ENCODE data around the gene NRXN3. TPM values are rescaled to one million over a fixed set of nuclear protein-coding genes. Genes with fewer than 3 reads are reported as not detected.

The NRXN3 gene
- total RNA-seq, 1 experiment from 2014 or later: 1.1 TPM

- Histone ChIP-seq H3K27ac (ENCODE audit: low read length) (no peak overlapping the region), H3F3A (ENCODE audit: low read length, unreplicated experiment) (no peaks in the 10 kb centered on the region), H3K9me3 (ENCODE audit: low read length) (no peaks in the 10 kb centered on the region; the same call in 1 of the 2 replicates), H3K4me2 (ENCODE audit: low read length) (no peak overlapping the region), H2AFZ (ENCODE audit: low read length) (no peak overlapping the region), H3K4me3 (ENCODE audit: low read length) (no peak overlapping the region), H4K20me1 (ENCODE audit: low read length) (no peaks in the 10 kb centered on the region), H3K4me1 (ENCODE audit: insufficient read depth, low read length) (no peaks in the 10 kb centered on the region), H3K36me3 (ENCODE audit: low read depth, low read length) (no peaks in the 10 kb centered on the region), H3K9ac (ENCODE audit: low read length) (no peak overlapping the region), H3K79me2 (ENCODE audit: low read length) (no peaks in the 10 kb centered on the region), H3K9me2 (replicated peaks; ENCODE audit: low read length) (no peaks in the 10 kb centered on the region), H3K27me3 (ENCODE audit: low read length) (no peaks in the 10 kb centered on the region)
- intact Hi-C loops (cut with micrococcal nuclease): no loop called here
- no peak for DNase-seq
- CTCF ChIA-PET: no interaction called here
- POLR2A ChIA-PET (ENCODE audit: unreplicated experiment): no interaction called here
- ATAC-seq: no peak
- TF ChIP-seq EZH2 (IDR thresholded peaks at IDR 0.05; ENCODE audit: low read length, unreplicated experiment) (no peak), EZH2phosphoT487 (IDR thresholded peaks at IDR 0.05; ENCODE audit: borderline replicate concordance, low read length) (no peak)
- TF ChIP-seq, protein P1, sequence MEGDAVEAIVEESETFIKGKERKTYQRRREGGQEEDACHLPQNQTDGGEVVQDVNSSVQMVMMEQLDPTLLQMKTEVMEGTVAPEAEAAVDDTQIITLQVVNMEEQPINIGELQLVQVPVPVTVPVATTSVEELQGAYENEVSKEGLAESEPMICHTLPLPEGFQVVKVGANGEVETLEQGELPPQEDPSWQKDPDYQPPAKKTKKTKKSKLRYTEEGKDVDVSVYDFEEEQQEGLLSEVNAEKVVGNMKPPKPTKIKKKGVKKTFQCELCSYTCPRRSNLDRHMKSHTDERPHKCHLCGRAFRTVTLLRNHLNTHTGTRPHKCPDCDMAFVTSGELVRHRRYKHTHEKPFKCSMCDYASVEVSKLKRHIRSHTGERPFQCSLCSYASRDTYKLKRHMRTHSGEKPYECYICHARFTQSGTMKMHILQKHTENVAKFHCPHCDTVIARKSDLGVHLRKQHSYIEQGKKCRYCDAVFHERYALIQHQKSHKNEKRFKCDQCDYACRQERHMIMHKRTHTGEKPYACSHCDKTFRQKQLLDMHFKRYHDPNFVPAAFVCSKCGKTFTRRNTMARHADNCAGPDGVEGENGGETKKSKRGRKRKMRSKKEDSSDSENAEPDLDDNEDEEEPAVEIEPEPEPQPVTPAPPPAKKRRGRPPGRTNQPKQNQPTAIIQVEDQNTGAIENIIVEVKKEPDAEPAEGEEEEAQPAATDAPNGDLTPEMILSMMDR (conservative IDR thresholded peaks at IDR 0.05; ENCODE audit: low read depth, low read length): no peak
- no TSS peak for BruUV-seq (replicated peaks)
Observed at GRCh38 chr14:78443834-78444233, 273.7 kb downstream of the NRXN3 start.

DNA sequence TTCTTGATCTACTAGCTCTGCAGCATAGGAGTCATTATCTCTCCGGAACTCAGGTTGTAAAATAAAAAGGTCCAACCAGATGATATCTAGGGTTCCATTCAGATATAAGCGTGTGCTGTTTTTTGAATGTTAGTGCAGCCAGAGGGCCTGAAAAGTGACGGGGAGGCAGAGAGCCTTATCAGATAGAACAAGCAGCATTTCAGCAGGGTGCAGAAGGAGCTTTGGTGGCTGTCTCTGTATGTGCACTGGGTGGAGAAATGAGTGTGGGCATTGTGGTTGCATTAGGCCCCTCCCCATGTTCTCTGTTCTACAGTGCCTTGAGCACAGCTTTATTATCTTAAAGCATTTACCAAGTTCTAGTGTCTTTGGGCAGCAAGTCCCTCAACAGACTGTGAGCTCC lies 275.1 kb downstream of the NRXN3 start:
- H3K9ac ChIP-seq (ENCODE audit: low read length): no peak overlapping the region
- no peak overlapping the region for H2AFZ ChIP-seq (ENCODE audit: low read length)
- no peaks in the 10 kb centered on the region for H3K4me1 ChIP-seq (ENCODE audit: insufficient read depth, low read length)
- CTCF ChIA-PET: no interaction called here
- no peaks in the 10 kb centered on the region; the same call in 1 of the 2 replicates for H3K9me3 ChIP-seq (ENCODE audit: low read length)
- H3K27ac ChIP-seq (ENCODE audit: low read length): no peak overlapping the region
- ATAC-seq: no peak
- DNase-seq: no peak
- TF ChIP-seq EZH2phosphoT487 (IDR thresholded peaks at IDR 0.05; ENCODE audit: borderline replicate concordance, low read length) (no peak), EZH2 (IDR thresholded peaks at IDR 0.05; ENCODE audit: low read length, unreplicated experiment) (no peak)
- TF ChIP-seq, protein P1 (conservative IDR thresholded peaks at IDR 0.05; ENCODE audit: low read depth, low read length): no peak
- no peaks in the 10 kb centered on the region for H3K79me2 ChIP-seq (ENCODE audit: low read length)
- no peak overlapping the region for H3K4me3 ChIP-seq (ENCODE audit: low read length)
- no peaks in the 10 kb centered on the region for H3K36me3 ChIP-seq (ENCODE audit: low read depth, low read length)
- no peaks in the 10 kb centered on the region for H3F3A ChIP-seq (ENCODE audit: low read length, unreplicated experiment)
- H3K9me2 ChIP-seq (replicated peaks; ENCODE audit: low read length): no peaks in the 10 kb centered on the region
- POLR2A ChIA-PET (ENCODE audit: unreplicated experiment): no interaction called here
- H4K20me1 ChIP-seq (ENCODE audit: low read length): no peaks in the 10 kb centered on the region
- no peak overlapping the region for H3K4me2 ChIP-seq (ENCODE audit: low read length)
- intact Hi-C loops (cut with micrococcal nuclease): no loop called here
- BruUV-seq (replicated peaks): no TSS peak
- H3K27me3 ChIP-seq (ENCODE audit: low read length): no peaks in the 10 kb centered on the region

DNA sequence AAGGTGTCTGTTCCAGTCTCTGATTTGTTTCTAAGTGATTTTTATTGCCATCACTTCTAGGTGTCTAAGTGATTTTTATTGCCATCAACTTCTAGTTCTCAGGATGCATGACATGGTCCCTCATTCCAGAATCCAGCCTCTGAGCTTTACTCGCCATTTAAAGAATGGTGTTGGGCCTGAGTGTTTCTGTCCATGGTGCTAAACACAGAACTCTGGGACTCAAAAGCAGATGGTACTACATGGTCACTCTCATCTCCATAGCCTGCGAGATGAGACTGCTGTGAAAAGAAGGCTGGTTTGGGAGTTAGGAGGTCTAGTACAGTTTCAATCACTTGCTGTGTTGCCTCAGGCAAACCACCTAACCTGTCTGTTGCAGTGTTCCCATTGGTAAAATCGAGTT lies 276.6 kb downstream of the NRXN3 start:
- TF ChIP-seq EZH2 (IDR thresholded peaks at IDR 0.05; ENCODE audit: low read length, unreplicated experiment) (no peak), EZH2phosphoT487 (IDR thresholded peaks at IDR 0.05; ENCODE audit: borderline replicate concordance, low read length) (no peak)
- TF ChIP-seq, protein P1 (conservative IDR thresholded peaks at IDR 0.05; ENCODE audit: low read depth, low read length): no peak
- H3K27me3 ChIP-seq (ENCODE audit: low read length): no peaks in the 10 kb centered on the region
- ChIA-PET CTCF (no interaction called here), POLR2A (ENCODE audit: unreplicated experiment) (no interaction called here)
- no peaks in the 10 kb centered on the region for H3K9me2 ChIP-seq (replicated peaks; ENCODE audit: low read length)
- no peak for DNase-seq
- no peaks in the 10 kb centered on the region for H3K36me3 ChIP-seq (ENCODE audit: low read depth, low read length)
- intact Hi-C loops (cut with micrococcal nuclease): no loop called here
- H3F3A ChIP-seq (ENCODE audit: low read length, unreplicated experiment): no peaks in the 10 kb centered on the region
- no peak overlapping the region for H2AFZ ChIP-seq (ENCODE audit: low read length)
- H3K4me3 ChIP-seq (ENCODE audit: low read length): no peak overlapping the region
- no TSS peak for BruUV-seq (replicated peaks)
- H3K9me3 ChIP-seq (ENCODE audit: low read length): no peaks in the 10 kb centered on the region; the same call in 1 of the 2 replicates
- no peak overlapping the region for H3K9ac ChIP-seq (ENCODE audit: low read length)
- no peak overlapping the region for H3K27ac ChIP-seq (ENCODE audit: low read length)
- no peaks in the 10 kb centered on the region for H3K79me2 ChIP-seq (ENCODE audit: low read length)
- no peak overlapping the region for H3K4me2 ChIP-seq (ENCODE audit: low read length)
- no peak for ATAC-seq
- no peaks in the 10 kb centered on the region for H3K4me1 ChIP-seq (ENCODE audit: insufficient read depth, low read length)
- no peaks in the 10 kb centered on the region for H4K20me1 ChIP-seq (ENCODE audit: low read length)
